ENCODE results near the gene PBX4.

PBX4 gene

DNA sequence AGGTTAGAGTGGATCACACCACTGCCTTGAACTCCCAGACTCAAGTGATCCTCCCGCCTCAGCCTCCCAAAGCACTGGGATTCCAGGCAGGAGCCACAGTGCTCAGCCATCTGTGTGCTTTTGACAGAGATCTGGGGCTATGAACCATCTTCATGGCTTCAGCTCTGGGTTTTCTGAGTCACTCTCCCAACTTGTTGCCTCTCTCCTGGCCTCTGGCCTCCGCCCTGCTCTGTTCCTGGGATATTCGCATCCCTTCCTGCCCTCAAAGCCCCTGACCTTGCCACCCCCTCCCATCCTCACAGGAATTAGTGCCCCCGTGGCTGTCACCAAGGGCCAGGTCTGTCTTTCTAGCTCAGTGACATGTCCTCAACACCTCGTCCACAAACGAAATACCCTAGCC is 30.7 kb upstream of the PBX4 start:
- no peak for DNase-seq (ENCODE audit: low read depth)

DNA sequence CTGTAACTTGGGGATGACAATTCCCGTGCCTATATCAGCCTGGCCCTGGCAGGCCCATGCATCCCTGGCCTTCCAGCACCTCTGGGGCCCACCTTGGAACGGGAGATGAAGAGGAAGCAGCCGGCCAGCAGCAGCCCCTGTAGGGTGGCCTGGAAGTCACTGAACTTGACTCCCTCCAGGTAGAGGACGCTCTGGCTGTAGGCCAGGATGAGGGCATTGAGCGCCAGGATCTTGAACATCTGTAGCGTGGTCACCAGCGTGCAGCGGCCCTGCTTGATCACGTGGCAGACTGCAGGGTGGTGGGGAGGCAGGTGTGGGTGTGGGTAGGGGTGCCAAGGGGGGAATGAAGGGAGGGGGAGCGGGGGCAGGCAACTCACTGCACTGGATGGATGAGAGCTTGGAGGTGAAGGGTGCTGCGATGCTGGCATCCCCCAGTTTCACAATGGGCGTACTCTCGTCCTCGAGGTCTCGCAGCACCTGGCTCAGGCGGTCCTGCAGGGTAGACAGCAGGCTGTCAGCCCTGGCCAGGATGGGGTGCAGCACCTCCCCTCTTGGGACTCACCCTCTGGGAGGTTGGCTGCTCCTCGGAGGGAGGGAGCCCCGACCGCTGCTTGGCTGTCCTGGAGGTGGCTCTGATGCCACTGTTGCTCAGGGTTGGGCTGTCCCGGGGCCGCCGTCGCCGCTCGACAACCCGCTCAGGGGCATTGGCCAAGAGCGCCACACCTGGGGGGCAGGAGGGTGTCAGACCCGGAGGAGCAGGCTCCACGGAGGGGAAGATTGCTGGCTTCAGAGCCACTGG is 28.7 kb upstream of the PBX4 start:
- DNase-seq (ENCODE audit: low read depth), result no peak

DNA sequence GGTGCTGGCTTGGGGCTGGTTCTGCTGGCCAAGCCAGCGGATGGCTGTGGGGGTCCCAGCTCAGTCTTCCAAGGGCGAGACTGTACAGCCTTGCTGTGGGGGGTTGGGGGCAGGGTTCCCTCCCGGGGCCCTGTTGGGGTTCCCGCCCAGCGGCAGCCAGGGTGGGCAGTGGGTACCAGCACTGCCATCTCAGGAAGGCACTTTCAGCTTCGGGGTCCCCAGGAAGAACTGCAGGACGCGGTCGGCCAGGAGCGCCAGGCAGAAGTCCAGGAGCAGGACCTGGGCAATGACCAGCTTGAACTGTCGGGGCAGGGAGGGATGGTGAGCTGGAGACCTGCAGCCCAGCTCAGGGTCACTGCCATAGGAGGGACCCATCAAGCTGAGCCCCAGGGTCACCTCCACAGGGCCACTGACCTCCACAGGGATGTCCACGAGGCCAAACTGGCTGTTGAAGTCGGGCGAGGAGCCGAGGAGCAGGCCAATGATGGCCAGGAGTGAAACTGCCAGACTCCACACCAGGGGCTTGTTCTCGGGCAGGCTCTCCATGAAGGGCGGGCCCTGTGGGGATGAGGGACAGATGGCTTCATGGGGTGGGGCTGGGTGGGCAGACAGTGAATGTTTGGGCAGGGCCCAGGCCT is 26.9 kb upstream of the PBX4 start:
- no peak for DNase-seq (ENCODE audit: low read depth)

DNA sequence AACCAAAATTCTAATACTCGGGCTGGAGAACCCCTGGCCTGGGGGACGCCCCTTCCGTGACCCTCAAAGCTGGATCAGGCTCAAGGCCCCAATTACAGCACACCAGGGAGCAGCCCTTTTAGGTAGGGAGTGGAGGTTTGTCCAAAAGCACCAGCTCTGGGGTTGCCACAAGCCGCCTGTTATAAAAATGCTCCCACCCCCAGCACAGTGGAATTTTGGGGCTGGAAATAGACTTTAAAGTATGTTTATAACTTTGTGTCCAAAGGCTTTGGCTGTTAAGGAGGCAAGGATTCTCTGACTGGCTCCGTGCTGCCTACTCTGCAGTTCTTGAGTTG is 25.5 kb upstream of the PBX4 start:
- no peak for DNase-seq (ENCODE audit: low read depth)

DNA sequence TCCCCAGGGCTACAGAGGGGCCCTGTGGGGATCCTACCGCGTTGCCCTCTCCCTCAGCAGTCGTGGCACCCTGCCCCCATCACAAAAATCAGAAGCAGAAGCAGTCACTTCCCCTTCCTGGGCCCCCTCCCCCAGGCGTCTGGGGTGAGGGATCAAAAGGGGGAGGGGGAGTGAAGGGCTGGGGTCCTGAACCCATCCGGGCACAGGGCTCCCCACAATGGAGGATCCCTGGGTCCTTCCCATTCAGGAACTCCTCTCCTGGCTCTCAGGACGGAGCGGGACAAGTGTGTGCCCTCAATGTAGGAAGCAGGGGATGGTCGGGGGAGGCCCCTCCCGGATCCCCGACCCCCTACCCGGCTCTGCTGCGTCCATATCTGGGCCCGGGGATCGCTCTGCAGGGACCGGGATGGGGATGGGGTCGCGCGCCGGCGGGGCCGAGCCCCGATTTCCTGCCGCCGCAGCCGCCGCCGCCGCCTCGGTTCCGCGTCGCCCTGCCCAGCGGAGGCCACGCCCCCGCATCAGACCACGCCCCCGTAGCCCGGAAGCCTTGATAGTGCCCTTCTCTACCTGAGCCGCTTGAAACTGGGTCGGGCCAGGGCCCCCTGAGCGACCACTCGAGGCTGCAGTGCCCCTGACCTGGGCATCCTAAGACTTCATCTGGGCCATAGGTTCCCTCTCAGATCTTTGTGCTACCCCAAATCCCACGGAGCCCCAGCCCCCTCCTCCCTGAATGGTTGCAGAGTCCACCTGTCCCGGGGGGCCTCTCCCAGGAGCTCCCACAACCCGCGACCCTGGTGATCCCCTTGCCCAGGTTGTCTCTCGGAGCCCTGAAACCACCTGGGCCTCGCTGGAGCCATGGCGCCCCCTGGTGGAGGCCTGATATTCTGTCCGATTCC is 24.9 kb upstream of the PBX4 start, which contains the start of gene GMIP:
TSS of gene GMIP (minus strand) at position 500 of the 896 bp plus-strand sequence. CDS start at position 372, 128 bp downstream.
- DNase-seq (ENCODE audit: low read depth), result peak; percentile 29

DNA sequence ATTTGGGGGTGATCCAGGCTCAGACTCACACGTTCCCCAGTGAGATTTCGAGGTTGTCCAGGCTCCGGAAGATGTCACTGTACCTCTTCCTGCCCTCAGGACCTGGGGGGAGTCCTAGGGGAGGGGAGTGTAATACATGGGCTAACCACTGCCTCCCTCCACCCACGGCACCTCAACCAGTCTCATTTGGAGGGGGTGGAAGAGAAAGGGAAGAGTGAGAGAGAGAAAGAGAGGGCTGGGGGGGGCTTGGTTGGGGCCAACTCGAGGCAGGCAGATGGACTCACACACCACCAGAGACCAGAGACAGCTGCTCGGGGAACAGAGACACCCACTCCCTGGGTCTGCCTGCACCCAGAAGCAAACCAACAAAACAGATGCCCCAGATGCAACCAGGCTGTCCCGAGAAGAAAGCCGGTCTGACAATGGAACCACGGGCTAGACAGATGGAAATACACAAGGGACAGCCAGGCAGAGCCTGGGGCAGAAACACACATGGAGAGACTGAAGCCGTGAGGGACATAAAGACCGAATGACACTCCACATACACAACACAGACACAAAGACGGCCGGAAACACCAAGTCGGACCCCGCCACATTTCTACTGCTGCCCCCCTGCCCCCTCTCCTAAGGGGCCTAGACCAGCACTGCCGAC is 24.1 kb upstream of the PBX4 start:
- DNase-seq (ENCODE audit: low read depth), result no peak

DNA sequence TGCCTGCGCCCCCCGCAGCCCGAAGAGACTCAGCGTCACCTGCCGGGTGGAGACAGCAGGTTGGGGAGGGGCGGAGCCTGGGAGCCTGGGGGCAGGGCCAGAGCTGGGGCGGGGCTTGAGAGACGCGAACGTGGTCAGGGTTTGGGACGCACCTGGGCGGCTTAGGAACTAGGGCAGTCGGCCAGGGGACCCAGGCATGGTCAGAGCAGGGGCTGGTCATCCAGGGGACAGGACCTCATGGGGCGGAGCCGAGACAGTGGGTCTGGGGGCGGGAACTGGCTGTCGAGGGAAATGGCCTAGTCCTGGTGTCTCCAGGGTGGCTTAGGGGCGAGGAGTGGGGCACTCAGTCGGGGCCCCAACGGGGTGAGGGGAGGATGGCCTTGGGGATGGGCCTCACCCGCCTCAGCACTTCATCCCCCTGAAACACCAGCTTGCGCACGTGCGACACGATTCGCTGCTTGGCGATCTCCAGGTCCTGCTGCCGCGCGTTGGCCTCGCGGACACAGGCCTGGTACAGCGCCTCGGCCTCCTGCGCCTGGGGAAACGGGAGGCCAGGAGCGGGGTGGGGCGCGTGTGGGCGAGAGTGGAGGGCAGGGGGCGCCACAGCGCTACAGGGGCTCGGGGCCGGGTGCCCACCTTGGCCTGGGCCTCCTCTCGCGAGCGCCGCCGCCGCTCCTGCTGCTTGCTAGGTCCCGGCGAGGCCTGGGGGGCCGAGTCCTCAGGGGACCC is 19.2 kb upstream of the PBX4 start:
- DNase-seq (ENCODE audit: low read depth), result no peak

DNA sequence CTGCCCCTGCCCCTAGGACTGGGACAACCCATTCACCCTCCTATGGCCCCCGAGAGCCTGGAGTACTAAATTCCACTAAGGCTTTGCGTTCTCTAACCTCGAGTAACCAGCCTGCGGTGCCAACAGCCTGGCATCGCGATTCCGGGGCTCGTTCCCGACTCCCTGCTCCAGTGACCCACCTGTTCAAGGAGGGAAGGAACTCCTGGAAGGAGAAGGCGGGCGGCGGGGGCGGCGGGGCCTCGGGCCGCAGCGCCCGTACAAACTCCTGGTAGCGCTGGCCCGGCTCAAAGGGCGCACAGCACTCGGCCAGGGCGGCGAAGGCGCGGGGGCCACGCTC is 18.7 kb upstream of the PBX4 start:
- DNase-seq (ENCODE audit: low read depth), result no peak

DNA sequence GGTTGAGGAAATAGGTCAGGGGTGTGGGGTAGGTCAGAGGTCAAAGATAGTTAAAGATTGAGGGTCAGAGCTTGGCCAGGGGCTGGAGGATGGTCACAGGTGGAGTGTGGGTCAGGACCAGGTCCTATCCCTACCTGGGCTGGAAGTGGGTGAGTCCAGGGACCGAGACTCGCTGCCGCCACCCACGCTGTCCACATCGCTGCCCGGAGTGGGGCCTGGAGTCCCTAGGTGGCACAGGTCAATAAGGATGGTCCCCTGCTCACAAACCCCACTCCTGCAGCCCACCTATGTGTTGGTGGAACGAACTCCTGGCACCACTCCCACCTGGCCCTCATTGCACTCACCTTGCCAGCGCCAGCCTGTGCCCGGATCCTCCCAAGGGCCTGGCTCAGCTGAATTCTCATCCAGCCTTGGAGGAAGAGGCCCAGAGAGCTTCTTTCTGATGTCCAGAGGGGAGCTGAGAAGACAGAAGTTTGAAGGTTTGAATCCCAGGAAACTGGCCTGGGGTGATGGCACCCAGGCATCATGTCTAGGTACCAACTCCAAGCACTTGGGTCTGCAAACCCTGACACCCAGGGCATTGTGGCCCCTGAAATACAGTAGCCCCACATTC is 18.2 kb upstream of the PBX4 start:
- no peak for DNase-seq (ENCODE audit: low read depth)

DNA sequence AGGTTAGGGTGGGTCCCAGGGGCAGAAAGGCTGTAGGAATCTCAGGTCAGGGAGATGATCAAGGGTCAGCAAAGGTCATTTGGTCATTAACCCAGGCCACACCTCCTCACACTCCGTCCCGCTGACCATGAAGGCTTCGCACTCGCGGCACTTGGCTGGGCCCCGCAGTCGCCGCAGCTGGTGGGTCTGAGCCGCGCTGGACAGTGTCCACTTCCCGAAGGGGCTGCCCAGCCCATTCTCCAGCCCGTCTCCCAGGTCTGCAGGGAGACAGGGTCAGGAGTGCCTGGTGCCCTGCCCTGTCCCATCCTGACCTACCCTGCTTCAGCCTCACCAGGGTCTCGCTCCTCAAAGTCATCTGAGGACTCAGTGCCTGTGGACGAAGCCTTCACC is 16.8 kb upstream of the PBX4 start:
- DNase-seq (ENCODE audit: low read depth), result no peak

DNA sequence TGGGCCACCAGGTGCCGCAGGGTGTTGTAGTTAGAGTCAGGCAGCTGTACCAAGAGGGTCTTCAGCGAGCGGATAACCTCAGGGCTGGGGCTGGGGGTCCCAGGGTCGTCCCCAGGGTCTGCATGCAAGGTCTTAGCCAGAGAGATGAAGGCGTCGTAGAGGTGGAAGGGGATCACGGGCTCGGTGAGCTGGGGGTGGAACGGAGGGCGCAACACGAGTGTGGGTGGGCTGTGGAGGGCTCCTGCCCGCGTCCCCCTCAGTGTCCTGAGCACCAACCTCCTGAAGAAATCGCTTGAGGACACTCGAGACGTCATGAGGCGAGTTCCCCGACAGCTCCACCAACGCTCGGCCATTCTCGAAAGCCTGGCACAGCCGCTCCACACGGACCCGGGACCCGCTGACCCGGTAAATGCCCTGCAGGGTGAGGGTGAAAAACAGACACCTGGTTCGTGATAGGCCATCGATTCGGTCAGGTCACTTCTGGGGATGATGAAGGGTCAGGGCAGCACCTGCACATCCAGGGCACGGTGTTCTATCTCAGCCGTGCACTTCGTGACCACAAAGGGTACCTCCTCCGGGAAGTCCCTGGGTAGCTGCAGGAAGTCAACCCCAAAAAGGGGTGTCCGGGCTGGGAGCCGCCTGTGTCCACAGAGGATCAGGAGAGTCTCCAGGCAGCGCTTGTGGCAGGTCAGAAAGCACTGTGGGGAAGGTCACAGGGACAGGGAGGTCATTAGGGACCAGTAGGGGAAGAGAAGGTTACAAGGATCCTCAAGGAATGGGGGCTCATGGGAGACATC is 16.2 kb upstream of the PBX4 start:
- DNase-seq (ENCODE audit: low read depth), result no peak

DNA sequence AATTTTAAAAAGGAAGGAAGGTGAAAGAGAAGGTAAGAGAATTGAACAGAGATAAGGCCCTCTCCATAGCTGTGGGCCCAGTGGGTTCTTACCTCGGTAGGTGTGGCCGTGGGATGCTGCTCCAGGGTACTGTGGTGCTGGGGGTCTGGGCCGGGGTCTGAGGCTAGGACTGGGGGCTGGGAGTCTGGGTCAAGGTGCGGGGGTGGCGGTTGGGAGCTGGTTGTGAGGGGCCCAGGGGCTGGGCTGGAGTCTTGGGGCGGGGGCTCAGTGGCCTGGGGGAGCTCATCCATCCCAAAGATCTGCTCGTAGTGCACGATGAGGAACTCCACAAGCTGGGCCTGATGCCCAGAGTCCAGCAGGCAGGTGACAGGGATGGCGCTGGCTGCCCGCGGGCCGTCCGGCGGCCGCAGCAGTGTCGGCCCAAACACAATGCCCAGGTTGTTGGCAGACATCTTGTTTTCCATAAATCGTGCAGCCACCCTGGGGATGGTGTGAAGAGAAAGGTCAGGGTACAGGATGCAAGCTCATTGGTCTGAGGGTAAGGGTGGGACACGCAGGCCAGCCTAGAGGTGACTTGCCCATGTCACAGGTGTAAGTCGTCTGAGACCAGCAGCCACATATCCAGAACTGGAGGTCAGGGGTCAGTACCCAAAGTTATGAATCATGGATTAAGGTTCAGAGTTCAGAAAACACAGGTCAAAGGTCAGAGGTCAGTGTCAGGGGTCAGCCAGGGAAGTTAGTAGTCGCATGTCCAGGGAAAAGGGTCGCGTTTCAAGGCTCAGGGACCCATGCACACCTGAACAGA is 15.4 kb upstream of the PBX4 start:
- no peak for DNase-seq (ENCODE audit: low read depth)

DNA sequence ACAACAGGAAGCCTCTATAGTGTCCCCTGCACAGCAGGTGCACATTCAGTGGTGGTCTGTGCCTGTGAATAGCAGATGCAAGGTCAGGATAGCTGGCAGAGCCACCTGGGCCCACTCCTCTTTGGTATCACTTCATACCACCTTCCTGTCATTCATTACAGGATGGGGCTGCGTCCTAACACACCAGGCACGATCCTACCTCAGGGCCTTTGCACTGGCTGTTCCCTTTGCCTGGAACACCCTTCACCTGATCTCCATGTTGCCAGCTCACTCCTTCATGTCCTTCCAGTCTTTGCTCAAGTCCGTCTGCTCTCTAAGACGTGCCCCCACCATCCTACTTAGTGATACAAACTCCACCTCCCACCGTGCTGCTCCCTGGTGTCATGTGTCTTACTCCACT is 14.2 kb upstream of the PBX4 start:
- DNase-seq (ENCODE audit: low read depth), result no peak

DNA sequence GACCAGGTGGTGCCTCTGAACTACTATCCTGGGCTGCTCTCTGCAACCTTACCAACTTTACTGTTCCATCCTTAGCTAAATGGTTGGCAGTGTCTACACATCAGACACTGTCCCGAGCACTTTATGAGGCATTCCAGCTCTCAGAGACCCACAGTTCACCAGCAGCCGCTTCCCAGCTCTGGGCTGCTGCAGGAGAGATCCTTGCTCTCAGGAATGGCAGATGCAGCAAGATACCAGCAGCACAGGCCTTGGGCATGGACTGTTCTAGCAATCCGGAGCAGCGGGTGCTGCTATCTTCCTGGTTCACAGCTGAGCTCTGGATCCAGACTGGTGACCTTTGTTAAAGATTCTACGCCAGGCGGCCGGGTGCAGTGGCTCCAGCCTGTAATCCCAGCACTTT is 12.9 kb upstream of the PBX4 start:
- DNase-seq (ENCODE audit: low read depth), result no peak

DNA sequence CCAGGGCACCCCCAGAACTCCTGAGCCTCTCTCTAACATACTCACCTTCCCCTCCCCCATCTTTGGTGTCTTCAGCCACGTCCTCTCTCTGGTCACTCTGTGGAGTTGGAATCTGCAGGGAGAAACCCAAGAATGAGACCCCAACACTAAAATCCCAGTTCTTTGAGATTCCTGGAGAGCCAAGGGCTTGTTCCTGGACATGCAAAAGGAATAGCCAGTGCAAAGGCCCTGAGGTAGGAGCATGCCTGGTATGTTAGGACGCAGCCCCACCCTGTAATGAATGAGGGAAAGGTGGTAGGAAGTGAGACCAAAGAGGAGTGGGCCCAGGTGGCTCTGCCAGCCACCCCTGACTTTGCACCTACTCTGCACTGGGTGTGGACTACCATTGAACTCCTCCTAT is 11.9 kb upstream of the PBX4 start:
- DNase-seq (ENCODE audit: low read depth), result no peak

DNA sequence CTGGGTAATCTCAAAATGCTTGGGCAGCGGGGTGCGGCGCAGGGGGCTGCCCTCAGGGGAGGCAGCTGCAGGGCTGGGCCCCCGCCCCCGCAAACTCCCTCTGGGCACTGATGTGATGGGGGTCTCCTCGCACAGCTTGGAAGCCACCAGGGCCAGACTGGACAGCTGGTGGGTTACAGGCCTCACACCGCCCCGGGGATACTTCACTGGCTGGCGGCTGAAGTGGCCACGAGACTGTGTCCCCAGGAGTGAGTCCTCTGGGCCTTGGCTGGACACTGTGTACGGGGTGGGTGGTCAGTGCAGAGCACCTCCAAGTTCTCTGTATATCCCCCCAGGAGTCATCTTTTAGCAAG is 11.6 kb upstream of the PBX4 start:
- DNase-seq (ENCODE audit: low read depth), result no peak

DNA sequence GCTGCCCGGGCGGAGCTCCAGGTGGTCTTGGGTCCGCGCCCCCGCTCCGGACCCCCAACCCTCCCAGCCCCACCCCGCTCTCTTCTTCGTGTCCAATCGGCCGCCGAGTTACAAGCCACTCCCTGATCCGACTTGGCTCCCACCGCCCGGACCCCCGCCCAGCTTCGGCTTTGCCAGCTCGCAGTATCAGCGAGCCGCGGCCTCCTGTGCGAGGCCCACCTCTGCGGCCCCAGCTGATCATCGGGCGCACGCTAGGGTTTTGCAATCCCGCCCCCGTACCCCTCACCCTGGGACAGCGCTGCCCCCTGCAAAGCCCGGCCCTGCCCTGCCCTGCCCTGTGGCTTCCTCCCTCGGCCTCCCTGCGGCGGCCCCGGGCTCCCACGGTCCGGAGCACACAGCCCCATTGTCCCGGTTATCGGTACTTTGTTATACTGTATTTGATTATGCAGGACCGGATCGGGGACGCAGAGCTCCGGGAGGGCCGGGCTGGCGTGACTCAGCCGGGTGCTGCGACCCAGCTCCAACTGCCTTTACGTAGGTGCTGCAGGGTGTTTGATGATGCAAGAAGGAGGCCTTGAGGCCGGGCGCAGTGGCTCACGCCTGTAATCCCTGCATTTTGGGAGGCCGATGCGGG is 10.1 kb upstream of the PBX4 start:
- peak; percentile 90 for DNase-seq (ENCODE audit: low read depth)

DNA sequence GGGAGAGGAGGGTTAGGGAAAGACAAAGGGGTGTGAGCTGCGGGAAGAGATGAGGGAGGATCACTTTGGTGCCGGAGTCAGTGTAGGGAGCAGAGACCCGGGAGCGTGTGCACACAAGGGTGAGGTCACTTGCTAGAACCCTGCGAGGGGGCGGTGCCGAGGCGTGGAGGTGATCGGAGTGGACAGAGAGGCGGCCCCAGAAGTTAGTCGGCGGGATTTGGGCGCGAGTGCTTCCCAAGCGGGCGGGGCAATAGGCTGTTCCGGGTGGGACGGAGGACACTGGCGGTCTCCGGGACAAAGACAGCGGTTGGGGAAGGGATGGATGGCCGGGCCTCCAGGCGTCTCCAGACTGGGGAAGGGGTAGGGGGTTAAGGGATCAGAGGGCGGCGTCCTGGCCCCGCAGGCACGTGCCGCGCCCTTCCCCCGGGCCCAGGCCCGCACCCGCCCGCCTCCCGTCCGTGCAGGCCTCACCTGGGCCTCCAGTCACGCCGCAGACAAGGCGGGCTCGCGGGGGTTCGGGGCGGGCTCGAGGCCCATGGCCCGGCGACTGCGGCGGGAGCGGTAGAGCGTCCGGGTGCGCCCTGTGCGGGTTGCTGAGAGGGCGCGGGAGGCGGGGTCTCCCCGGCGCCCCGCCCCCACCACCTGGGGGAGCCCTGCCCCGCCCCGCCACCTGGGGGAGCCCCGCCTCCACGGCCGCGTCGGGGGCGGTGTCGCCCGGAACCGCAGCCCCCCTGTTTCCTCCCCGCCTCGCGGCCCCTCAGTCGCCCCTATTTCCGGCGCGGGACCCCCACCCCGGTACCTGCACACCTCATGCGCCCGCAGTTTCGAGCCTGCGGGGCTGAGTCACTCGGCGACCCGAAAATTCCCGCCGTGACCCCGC is 9.4 kb upstream of the PBX4 start, which contains the start of gene LPAR2:
TSS of gene LPAR2 (minus strand) at position 600 of the 880 bp plus-strand sequence. CDS start 945 bp downstream, outside the sequence.
- DNase-seq (ENCODE audit: low read depth), result no peak

Measured in iris pigment epithelial cell (primary cell).